NB4 (cell line): ENCODE results near the gene INHBC.

ENCODE experiments used
- DNase-seq: peaks from one replicate; pipeline ENCODE4 v3.0.0; 2010; ENCODE audit warnings: low read depth
- H3K4me3 ChIP-seq: one replicate; pipeline ENCODE4 v1.5.1; 2011; ENCODE audit warnings: mild to moderate bottlenecking, low read depth, low read length, moderate library complexity
- MYC ChIP-seq: IDR thresholded peaks from 2 replicates; pipeline ENCODE4 v1.6.1; 2011; ENCODE audit warnings: low read depth, low read length
- POLR2A ChIP-seq: IDR thresholded peaks from 2 replicates; pipeline ENCODE4 v1.6.1; 2011; ENCODE audit warnings: mild to moderate bottlenecking; ENCODE audit not compliant: insufficient read length; ENCODE audit errors: extremely low read depth
- TF ChIP-seq, protein P1 (sequence below): IDR thresholded peaks from one replicate; pipeline ENCODE4 v1.5.1; 2012; ENCODE audit warnings: low read depth, low read length
- TF ChIP-seq, protein P2 (sequence below): IDR thresholded peaks from 2 replicates; pipeline ENCODE4 v1.6.1; 2011; ENCODE audit warnings: low read depth, low read length

The INHBC gene

DNA sequence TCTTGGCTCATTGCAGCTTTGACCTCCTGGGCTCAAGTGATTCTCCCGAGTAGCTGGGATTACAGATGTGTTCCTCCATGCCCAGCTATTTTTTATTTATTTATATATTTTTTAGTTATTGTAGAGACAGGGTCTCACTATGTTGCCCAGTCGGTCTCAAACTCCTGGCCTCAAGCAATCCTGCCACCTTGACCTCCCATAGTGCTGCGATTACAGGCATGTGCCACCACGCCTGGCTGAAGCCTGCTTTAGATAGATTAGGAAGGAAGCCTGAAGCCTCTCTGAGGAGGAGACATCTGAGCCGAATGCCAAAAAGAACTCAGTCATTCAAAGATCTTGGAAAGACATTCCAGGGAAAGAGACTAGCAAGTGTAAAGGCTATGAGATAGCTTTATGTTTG, 10.2 kb downstream of the INHBC start:
- no peak for DNase-seq
- TF ChIP-seq POLR2A (no peak), MYC (no peak)
- TF ChIP-seq, protein P1, sequence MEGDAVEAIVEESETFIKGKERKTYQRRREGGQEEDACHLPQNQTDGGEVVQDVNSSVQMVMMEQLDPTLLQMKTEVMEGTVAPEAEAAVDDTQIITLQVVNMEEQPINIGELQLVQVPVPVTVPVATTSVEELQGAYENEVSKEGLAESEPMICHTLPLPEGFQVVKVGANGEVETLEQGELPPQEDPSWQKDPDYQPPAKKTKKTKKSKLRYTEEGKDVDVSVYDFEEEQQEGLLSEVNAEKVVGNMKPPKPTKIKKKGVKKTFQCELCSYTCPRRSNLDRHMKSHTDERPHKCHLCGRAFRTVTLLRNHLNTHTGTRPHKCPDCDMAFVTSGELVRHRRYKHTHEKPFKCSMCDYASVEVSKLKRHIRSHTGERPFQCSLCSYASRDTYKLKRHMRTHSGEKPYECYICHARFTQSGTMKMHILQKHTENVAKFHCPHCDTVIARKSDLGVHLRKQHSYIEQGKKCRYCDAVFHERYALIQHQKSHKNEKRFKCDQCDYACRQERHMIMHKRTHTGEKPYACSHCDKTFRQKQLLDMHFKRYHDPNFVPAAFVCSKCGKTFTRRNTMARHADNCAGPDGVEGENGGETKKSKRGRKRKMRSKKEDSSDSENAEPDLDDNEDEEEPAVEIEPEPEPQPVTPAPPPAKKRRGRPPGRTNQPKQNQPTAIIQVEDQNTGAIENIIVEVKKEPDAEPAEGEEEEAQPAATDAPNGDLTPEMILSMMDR = no peak
- TF ChIP-seq, protein P2, sequence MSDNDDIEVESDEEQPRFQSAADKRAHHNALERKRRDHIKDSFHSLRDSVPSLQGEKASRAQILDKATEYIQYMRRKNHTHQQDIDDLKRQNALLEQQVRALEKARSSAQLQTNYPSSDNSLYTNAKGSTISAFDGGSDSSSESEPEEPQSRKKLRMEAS = no peak
- H3K4me3 ChIP-seq = no peak overlapping the region

DNA sequence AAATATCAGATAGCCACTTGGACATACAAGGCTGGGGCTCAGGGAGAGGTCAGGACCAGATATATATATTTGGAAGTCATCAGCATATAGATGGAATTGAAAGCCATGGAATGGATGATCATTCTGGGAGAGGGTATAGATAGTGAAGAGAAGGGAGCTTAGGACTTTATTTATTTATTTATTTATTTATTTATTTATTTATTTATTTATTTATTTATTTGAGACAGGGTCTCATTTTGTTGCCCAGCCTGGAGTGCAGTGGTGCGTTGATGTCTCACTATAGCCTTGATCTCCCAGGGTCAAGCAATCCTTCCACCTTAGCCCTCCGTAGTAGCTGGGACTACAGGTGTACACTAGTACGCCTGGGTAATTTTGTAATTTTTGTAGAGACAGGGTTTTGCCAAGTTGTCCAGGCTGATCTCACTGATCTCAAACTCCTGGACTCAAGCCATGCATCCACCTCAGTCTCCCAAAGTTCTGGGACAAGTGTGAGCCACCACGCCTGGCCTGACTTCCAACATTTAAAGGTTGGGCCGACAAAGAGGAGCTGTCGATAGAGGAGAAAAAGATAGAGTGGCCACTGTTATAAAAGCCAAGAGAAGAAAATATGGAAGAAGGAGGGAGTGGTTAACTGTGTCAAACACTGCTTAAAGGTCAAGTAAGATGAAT, 11.8 kb downstream of the INHBC start:
- no peak for DNase-seq
- TF ChIP-seq, protein P1 = no peak
- TF ChIP-seq, protein P2 = no peak
- TF ChIP-seq POLR2A (no peak), MYC (no peak)
- H3K4me3 ChIP-seq = no peak overlapping the region

DNA sequence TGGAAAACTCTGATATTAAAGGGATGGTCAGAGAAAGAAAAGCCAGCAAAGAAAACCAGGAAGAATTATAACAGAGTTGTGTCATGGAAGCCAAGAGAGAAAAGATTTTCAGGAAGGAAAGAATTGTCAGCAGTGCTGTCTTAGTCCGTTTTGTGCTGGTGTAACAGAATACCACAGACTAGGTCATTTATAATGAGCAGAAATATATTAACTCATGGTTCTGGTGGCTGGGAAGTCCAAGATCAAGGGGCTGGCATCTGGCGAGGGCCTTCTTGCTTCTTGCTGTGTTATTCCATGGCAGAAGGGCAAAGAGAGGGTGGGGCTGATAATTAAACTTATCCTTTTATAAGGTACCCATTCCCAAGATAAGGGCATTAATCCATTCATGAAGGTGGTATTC, 14.1 kb downstream of the INHBC start:
- no peak for DNase-seq
- no peak for TF ChIP-seq MYC
- TF ChIP-seq POLR2A = no peak
- TF ChIP-seq, protein P2 = no peak
- TF ChIP-seq, protein P1 = no peak
- H3K4me3 ChIP-seq = no peak overlapping the region

DNA sequence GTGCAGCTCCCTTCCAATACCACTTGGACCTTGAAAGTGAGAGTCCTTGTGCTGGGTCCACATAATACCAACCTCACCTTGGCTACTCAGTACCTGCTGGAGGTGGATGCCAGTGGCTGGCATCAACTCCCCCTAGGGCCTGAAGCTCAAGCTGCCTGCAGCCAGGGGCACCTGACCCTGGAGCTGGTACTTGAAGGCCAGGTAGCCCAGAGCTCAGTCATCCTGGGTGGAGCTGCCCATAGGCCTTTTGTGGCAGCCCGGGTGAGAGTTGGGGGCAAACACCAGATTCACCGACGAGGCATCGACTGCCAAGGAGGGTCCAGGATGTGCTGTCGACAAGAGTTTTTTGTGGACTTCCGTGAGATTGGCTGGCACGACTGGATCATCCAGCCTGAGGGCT, 14.8 kb downstream of the INHBC start:
- H3K4me3 ChIP-seq = no peak overlapping the region
- no peak for DNase-seq
- TF ChIP-seq, protein P1 = no peak
- TF ChIP-seq, protein P2 = no peak
- no peak for TF ChIP-seq POLR2A
- no peak for TF ChIP-seq MYC

DNA sequence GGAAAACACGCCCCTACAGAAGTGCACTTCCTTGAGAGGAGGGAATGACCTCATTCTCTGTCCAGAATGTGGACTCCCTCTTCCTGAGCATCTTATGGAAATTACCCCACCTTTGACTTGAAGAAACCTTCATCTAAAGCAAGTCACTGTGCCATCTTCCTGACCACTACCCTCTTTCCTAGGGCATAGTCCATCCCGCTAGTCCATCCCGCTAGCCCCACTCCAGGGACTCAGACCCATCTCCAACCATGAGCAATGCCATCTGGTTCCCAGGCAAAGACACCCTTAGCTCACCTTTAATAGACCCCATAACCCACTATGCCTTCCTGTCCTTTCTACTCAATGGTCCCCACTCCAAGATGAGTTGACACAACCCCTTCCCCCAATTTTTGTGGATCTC, 15.5 kb downstream of the INHBC start:
- TF ChIP-seq, protein P1 = no peak
- TF ChIP-seq POLR2A = no peak
- no peak for TF ChIP-seq MYC
- TF ChIP-seq, protein P2 = no peak
- no peak for DNase-seq
- no peak overlapping the region for H3K4me3 ChIP-seq
